Mucosa of descending colon (tissue), 3 donors: ENCODE measurements around the gene DHX30. TPM values are rescaled to one million over a fixed set of nuclear protein-coding genes. Genes with fewer than 3 reads are reported as not detected.

ENCODE experiments used
- ATAC-seq: fragments of 200-7000 bp; cut with Tn5 transposase; one replicate; pipeline ENCODE4 v1.9.1; 2020; ENCODE audit warnings: mild to moderate bottlenecking, moderate library complexity
- DNase-seq, 3 donors: peaks; one replicate each; pipeline ENCODE4 v3.0.0-alpha.2; 2020
- H3K36me3 ChIP-seq: fragments of 200-600 bp; one replicate; pipeline ENCODE4 v1.8.0; 2021; ENCODE audit warnings: low read depth, mild to moderate bottlenecking
- H3K4me1 ChIP-seq: fragments of 200-600 bp; one replicate; pipeline ENCODE4 v1.8.0; 2021; ENCODE audit warnings: low read depth, mild to moderate bottlenecking
- H3K4me3 ChIP-seq: fragments of 200-600 bp; one replicate; pipeline ENCODE4 v1.8.0; 2021; ENCODE audit warnings: mild to moderate bottlenecking
- H3K9me3 ChIP-seq: fragments of 200-600 bp; one replicate; pipeline ENCODE4 v1.8.0; 2021; ENCODE audit warnings: mild to moderate bottlenecking
- intact Hi-C, 2 donors: fragments of 100-400 bp; cut with DNase I in 1 of 2; cut with micrococcal nuclease in 1 of 2; formaldehyde crosslinking; loops; one replicate each; pipeline versions ENCODE4 v1.11.0 to v1.11.1; 2022; cut with DNase I, micrococcal nuclease
- total RNA-seq, 3 donors: library from RNA; stranded (reverse); fragmentation: NEBNext Ultra II Directional in 2 of 3; extraction: Animal tissue kit (Norgen Biotek cat#: 25700) in 2 of 3; gene quantifications; one replicate each; pipeline versions ENCODE4 v1.2.1 to v1.2.4, GENCODE V29; 2021 to 2023
- TF ChIP-seq, protein P1 (sequence below): fragments of 200-600 bp; IDR thresholded peaks from one replicate; pipeline ENCODE4 v1.8.0; 2022; ENCODE audit warnings: antibody characterized with exemption, mild to moderate bottlenecking
- donor health status: DM: no; HTN: no; CAD: no; lungs with moderate emphysema.
- donor health status: DM: no; HTN: no; CAD: no.
- donor health status: DM: no; HTN: yes; CAD: no.

The DHX30 gene
- total RNA-seq, 3 donors from 2014 or later: 44.5 to 65.3 (median 45.7) TPM

DNA sequence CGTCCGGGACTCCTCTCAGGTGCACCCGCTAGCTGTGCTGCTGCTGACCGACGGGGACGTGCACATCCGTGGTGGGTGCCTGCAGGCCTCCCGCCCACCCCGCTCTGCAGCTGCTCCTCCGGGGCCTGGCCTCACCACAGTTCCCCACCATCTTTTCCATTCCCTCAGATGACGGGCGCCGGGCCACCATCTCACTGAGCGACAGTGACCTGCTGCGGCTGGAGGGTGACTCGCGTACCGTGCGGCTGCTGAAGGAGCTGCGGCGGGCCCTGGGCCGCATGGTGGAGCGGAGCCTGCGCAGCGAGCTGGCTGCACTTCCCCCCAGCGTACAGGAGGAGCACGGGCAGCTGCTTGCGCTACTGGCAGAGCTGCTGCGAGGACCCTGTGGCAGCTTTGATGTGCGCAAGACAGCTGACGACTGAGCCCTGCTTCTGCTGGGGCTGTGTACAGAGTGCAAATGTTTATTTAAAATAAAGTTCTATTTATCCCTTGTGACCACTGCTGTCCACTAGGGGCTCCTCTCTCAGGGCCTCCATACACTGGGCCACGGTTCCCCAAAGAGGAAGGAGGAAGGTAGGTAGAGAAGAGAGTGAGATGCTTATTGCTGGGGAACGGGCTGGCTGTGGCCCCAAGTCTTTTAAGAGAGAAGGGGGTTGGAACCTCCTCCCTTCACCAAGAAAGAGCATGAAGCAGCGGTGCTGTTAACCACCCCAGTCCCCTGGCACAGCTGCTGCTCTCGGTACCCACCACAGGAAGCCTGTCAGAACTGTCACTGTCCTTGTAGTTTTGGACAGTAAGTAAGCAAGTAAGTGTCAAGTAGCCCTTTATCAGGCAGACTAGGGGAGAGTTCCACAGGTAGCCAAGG, 47.0 kb downstream of the DHX30 start:
- ATAC-seq: peak; percentile 37

GRCh38 chr3:47850564-47851410, 47.8 kb downstream of the DHX30 start:
- H3K36me3 ChIP-seq: peaks cover 18% of the 10 kb centered on the region
- H3K4me3 ChIP-seq: no peak overlapping the region
- H3K4me1 ChIP-seq: no peaks in the 10 kb centered on the region
- intact Hi-C loops: no loop called here
- H3K9me3 ChIP-seq: no peaks in the 10 kb centered on the region
- ATAC-seq (no peak), DNase-seq (no peak)
- TF ChIP-seq, protein P1, sequence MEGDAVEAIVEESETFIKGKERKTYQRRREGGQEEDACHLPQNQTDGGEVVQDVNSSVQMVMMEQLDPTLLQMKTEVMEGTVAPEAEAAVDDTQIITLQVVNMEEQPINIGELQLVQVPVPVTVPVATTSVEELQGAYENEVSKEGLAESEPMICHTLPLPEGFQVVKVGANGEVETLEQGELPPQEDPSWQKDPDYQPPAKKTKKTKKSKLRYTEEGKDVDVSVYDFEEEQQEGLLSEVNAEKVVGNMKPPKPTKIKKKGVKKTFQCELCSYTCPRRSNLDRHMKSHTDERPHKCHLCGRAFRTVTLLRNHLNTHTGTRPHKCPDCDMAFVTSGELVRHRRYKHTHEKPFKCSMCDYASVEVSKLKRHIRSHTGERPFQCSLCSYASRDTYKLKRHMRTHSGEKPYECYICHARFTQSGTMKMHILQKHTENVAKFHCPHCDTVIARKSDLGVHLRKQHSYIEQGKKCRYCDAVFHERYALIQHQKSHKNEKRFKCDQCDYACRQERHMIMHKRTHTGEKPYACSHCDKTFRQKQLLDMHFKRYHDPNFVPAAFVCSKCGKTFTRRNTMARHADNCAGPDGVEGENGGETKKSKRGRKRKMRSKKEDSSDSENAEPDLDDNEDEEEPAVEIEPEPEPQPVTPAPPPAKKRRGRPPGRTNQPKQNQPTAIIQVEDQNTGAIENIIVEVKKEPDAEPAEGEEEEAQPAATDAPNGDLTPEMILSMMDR: no peak

More for the DNA sequence above, 47.0 kb downstream of the DHX30 start:
- peaks cover 21% of the 10 kb centered on the region for H3K36me3 ChIP-seq
- H3K4me3 ChIP-seq: no peak overlapping the region
- TF ChIP-seq, protein P1: no peak
- intact Hi-C loops: loop anchor here in 1 of 2 donors (10.0 kb wide), 1 partner anchor 305 kb away; no protein-coding TSS in a partner anchor
- no peaks in the 10 kb centered on the region for H3K4me1 ChIP-seq
- no peaks in the 10 kb centered on the region for H3K9me3 ChIP-seq
- DNase-seq: peak in 1 of 3 donors; percentile 19

DNA sequence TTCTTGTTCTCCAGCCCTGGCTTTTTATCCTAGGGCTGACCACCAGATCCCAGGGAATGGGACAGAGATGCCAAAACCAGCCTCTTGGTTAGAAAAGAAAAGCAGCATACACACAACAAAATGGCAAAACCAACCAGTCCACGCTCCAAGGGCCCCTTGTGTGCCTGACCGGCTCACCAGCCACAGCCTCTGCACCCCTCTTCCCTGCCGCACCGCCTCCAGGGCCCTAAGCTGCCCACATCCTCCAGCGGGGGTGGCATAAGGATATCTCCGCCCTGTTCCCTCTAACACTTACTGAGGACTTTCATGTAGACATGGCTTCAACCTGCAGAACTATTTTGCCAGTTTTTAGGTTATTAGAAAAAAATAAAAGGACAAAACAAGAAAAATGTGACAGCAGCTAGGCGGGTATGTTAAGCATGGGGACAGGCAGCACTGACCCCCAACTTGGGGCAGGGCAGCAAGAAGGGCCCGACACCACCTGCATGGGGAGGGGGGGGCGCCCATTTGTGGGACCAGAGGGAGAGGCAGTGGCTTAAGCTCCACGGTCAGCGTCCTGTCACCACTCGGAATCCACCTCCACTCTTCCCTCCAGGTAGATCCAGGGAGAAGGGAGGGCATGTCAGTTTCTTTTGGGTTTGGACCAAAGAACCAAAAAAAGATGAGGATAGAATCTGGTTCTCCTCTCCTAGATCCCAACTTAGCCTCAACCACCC, 49.1 kb downstream of the DHX30 start:
- ATAC-seq (no peak), DNase-seq (no peak)
- TF ChIP-seq, protein P1: no peak
- Histone ChIP-seq H3K4me1 (no peaks in the 10 kb centered on the region), H3K9me3 (no peaks in the 10 kb centered on the region), H3K4me3 (no peak overlapping the region), H3K36me3 (peaks cover 8% of the 10 kb centered on the region)
- intact Hi-C loops: no loop called here

GRCh38 chr3:47852604-47853602, 50.0 kb downstream of the DHX30 start:
- ATAC-seq (no peak), DNase-seq (no peak)
- no peak overlapping the region for H3K4me3 ChIP-seq
- TF ChIP-seq, protein P1: no peak
- no peaks in the 10 kb centered on the region for H3K9me3 ChIP-seq
- intact Hi-C loops: no loop called here
- H3K4me1 ChIP-seq: no peaks in the 10 kb centered on the region
- peaks cover 5% of the 10 kb centered on the region for H3K36me3 ChIP-seq
